Keratinocyte (primary cell): ENCODE results near the gene IL17REL.

ENCODE experiments used
- EZH2 ChIP-seq: IDR thresholded peaks from one replicate; pipeline ENCODE4 v1.6.1; 2012; ENCODE audit warnings: inconsistent platforms, mild to moderate bottlenecking, low read length, moderate library complexity
- TF ChIP-seq, protein P1 (sequence below), 3 experiments: IDR thresholded peaks in 1 of 3; conservative IDR thresholded peaks in 1 of 3; optimal IDR thresholded peaks in 1 of 3; 2 replicates in 2 of 3; 3 replicates in 1 of 3; pipeline versions ENCODE3 to v1.5.1; 2011; ENCODE audit warnings: low read length in 3 of 3, mild to moderate bottlenecking in 3 of 3, moderate library complexity in 2 of 3, control low read depth in 1 of 3, inconsistent platforms in 1 of 3; ENCODE audit not compliant: insufficient read depth in 2 of 3; ENCODE audit errors: extremely low read depth in 1 of 3

DNA sequence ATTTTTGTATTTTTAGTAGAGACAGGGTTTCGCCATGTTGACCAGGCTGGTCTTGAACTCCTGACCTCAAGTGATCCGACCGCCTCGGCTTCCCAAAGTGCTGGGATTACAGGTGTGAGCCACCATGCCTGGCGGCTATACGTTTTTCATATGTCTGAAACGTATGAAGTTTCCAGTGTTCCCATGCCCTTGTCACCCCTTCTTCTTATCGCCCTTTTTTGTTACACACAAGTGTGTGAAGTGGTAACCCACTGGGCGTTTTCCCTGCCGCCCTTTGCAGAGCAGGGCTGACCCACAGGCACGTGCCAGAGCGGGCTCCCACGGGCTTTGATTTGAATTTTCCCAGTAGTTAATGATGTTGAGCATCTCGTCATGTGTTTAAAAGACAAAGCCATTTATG is 35.0 kb downstream of the IL17REL start:
- TF ChIP-seq, protein P1, sequence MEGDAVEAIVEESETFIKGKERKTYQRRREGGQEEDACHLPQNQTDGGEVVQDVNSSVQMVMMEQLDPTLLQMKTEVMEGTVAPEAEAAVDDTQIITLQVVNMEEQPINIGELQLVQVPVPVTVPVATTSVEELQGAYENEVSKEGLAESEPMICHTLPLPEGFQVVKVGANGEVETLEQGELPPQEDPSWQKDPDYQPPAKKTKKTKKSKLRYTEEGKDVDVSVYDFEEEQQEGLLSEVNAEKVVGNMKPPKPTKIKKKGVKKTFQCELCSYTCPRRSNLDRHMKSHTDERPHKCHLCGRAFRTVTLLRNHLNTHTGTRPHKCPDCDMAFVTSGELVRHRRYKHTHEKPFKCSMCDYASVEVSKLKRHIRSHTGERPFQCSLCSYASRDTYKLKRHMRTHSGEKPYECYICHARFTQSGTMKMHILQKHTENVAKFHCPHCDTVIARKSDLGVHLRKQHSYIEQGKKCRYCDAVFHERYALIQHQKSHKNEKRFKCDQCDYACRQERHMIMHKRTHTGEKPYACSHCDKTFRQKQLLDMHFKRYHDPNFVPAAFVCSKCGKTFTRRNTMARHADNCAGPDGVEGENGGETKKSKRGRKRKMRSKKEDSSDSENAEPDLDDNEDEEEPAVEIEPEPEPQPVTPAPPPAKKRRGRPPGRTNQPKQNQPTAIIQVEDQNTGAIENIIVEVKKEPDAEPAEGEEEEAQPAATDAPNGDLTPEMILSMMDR (optimal IDR thresholded peaks at IDR 0.05 in 1 of 3, IDR thresholded peaks at IDR 0.05 in 1 of 3, conservative IDR thresholded peaks at IDR 0.05 in 1 of 3; ENCODE audit: extremely low read depth in 1 of 3, insufficient read depth in 2 of 3, low read length in 3 of 3) = no peak
- no peak for TF ChIP-seq EZH2
